HG03442 (cell line): ENCODE results near the gene VPS26B.

Source experiments
- ATAC-seq: cut with Tn5 transposase; IDR thresholded peaks from one replicate; pipeline ENCODE4 v1.9.1; 2021; ENCODE audit warnings: mild to moderate bottlenecking, moderate library complexity; ENCODE audit not compliant: unreplicated experiment

The VPS26B gene

GRCh38 chr11:134231958-134232659 lies 7.6 kb downstream of the VPS26B start:
- no peak for ATAC-seq

GRCh38 chr11:134233729-134234179 lies 9.3 kb downstream of the VPS26B start:
- no peak for ATAC-seq

GRCh38 chr11:134235399-134235798 lies 10.9 kb downstream of the VPS26B start:
- ATAC-seq, result no peak

GRCh38 chr11:134236834-134237556 lies 12.5 kb downstream of the VPS26B start:
- no peak for ATAC-seq

GRCh38 chr11:134237557-134237922 lies 13.1 kb downstream of the VPS26B start:
- ATAC-seq, result no peak

GRCh38 chr11:134238956-134239355 lies 14.5 kb downstream of the VPS26B start:
- ATAC-seq, result no peak

GRCh38 chr11:134240592-134240991 lies 16.1 kb downstream of the VPS26B start:
- no peak for ATAC-seq

- ATAC-seq, result no peak
These were observed 17.9 kb downstream of the VPS26B start for GRCh38 chr11:134242376-134242775.

- ATAC-seq, result no peak
These were observed 19.4 kb downstream of the VPS26B start for GRCh38 chr11:134243913-134244312.

- ATAC-seq, result peak; percentile 84
These were observed 20.1 kb downstream of the VPS26B start for GRCh38 chr11:134244593-134244992.

GRCh38 chr11:134245434-134245833 lies 21.0 kb downstream of the VPS26B start:
- ATAC-seq, result no peak

- ATAC-seq, result no peak
These were observed 21.6 kb downstream of the VPS26B start for GRCh38 chr11:134246100-134246499.

- no peak for ATAC-seq
These were observed 22.2 kb downstream of the VPS26B start for GRCh38 chr11:134246678-134247077.

- no peak for ATAC-seq
These were observed 24.5 kb downstream of the VPS26B start for GRCh38 chr11:134248910-134249480.

GRCh38 chr11:134250246-134250645 lies 25.8 kb downstream of the VPS26B start:
- ATAC-seq, result no peak

- no peak for ATAC-seq
These were observed 26.2 kb downstream of the VPS26B start for GRCh38 chr11:134250675-134251074.

- peak; percentile 29 for ATAC-seq
These were observed 28.1 kb downstream of the VPS26B start for GRCh38 chr11:134252346-134253187.

GRCh38 chr11:134253188-134253993 lies 28.9 kb downstream of the VPS26B start, which contains the start of the genes ACAD8 and THYN1:
Gene ACAD8, plus strand, starts transcription at chr11:134253568. Its CDS starts 33 bp downstream, at chr11:134253601.
Gene THYN1, minus strand, starts transcription at chr11:134253352. Its CDS starts 470 bp downstream, at chr11:134252882.
- ATAC-seq, result peak; percentile 97

GRCh38 chr11:134254433-134255183 lies 30.1 kb downstream of the VPS26B start:
- no peak for ATAC-seq
